Tibial artery (tissue), 4 donors: ENCODE data around the gene TMC5.
A peak's percentile ranks its signal among the peaks of the same experiment; 100 is the strongest.

Experiments
- DNase-seq, 2 donors: peaks; one replicate each; pipeline ENCODE4 v3.0.0-alpha.2; 2019
- H3K27ac ChIP-seq, 2 donors: fragments of 200-600 bp; sonication (generic) in 1 of 2; 1 replicate in 1 of 2; 2 replicates in 1 of 2; pipeline ENCODE4 v1.5.1; 2018 to 2019; ENCODE audit warnings: mild to moderate bottlenecking in 1 of 2
- H3K27me3 ChIP-seq, 2 donors: fragments of 200-600 bp; sonication (generic) in 1 of 2; one replicate each; pipeline versions ENCODE4 v1.5.1 to v1.6.0; 2016 to 2019
- H3K36me3 ChIP-seq, 3 donors: fragments of 200-600 bp; sonication (generic) in 2 of 3; one replicate each; pipeline ENCODE4 v1.5.1; 2016 to 2019; ENCODE audit warnings: mild to moderate bottlenecking in 2 of 3
- H3K4me1 ChIP-seq, 4 donors: fragments of 200-600 bp; sonication (generic) in 2 of 4; 1 replicate in 3 of 4; 2 replicates in 1 of 4; pipeline ENCODE4 v1.5.1; 2016 to 2019
- H3K4me3 ChIP-seq, 2 donors: fragments of 200-600 bp; sonication (generic) in 1 of 2; 1 replicate in 1 of 2; 2 replicates in 1 of 2; pipeline ENCODE4 v1.5.1; 2018 to 2019; ENCODE audit warnings: mild to moderate bottlenecking in 2 of 2
- H3K9me3 ChIP-seq, 3 donors: fragments of 200-600 bp; sonication (generic) in 1 of 3; one replicate each; pipeline ENCODE4 v1.5.1; 2016 to 2019
- intact Hi-C: fragments of 100-400 bp; cut with DNase I; formaldehyde crosslinking; loops from one replicate; pipeline ENCODE4 v1.15.0; 2023; ENCODE audit warnings: low total_unique reads
- TF ChIP-seq, protein P1 (sequence below), 2 experiments: fragments of 200-600 bp in 1 of 2; fragments of 450-650 bp in 1 of 2; IDR thresholded peaks; one replicate each; pipeline ENCODE4 v1.5.1; 2017 to 2019; ENCODE audit warnings: antibody characterized with exemption in 2 of 2, mild to moderate bottlenecking in 1 of 2, moderate library complexity in 1 of 2

The TMC5 gene

DNA sequence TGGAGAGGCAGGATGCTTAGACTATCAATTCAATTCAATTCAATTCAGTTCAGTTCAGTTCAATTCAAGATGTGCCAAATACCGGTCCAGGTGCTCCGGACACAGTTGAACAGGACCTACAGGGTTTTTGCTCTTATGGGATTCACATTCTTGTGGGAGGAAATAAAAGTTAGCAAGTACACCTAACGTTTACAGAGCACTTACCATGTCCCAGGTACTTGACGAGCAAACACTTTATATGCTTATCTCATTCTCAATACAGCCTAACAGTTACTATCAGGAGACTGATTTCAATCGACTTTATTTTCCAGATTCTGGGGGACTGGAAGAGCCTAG lies 104.7 kb downstream of the TMC5 start:
- Histone ChIP-seq H3K4me3 (peak overlapping the region; percentile 78 to 96), H3K27ac (peak overlapping the region; percentile 90 to 91), H3K9me3 (no peaks in the 10 kb centered on the region), H3K27me3 (no peaks in the 10 kb centered on the region), H3K4me1 (peaks cover 0 to 50% (median 28%) of the 10 kb centered on the region in 4 donors), H3K36me3 (no peaks in the 10 kb centered on the region)
- intact Hi-C loops, result no loop called here
- no peak for DNase-seq
- TF ChIP-seq, protein P1, sequence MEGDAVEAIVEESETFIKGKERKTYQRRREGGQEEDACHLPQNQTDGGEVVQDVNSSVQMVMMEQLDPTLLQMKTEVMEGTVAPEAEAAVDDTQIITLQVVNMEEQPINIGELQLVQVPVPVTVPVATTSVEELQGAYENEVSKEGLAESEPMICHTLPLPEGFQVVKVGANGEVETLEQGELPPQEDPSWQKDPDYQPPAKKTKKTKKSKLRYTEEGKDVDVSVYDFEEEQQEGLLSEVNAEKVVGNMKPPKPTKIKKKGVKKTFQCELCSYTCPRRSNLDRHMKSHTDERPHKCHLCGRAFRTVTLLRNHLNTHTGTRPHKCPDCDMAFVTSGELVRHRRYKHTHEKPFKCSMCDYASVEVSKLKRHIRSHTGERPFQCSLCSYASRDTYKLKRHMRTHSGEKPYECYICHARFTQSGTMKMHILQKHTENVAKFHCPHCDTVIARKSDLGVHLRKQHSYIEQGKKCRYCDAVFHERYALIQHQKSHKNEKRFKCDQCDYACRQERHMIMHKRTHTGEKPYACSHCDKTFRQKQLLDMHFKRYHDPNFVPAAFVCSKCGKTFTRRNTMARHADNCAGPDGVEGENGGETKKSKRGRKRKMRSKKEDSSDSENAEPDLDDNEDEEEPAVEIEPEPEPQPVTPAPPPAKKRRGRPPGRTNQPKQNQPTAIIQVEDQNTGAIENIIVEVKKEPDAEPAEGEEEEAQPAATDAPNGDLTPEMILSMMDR (IDR thresholded peaks at IDR 0.05), result no peak

DNA sequence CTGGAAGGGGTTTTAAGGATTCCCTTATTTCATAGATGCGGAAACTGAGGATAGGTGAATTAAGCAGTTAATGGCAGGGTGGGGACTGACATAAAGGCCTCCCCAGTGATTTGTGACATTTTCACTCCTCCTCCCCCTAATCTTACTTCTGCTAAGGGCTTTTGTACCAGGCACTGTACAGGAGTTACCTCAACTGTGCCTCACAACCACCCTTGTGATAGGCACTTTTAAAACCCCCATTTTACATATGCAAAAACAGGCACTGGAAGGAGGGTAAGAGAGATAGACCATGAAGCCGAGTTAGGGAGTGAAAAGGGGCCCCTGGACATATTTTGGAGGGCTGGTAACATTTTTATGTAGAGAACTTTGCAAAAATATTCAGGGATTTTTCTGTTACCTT lies 105.1 kb downstream of the TMC5 start:
- DNase-seq, result no peak
- intact Hi-C loops, result no loop called here

DNA sequence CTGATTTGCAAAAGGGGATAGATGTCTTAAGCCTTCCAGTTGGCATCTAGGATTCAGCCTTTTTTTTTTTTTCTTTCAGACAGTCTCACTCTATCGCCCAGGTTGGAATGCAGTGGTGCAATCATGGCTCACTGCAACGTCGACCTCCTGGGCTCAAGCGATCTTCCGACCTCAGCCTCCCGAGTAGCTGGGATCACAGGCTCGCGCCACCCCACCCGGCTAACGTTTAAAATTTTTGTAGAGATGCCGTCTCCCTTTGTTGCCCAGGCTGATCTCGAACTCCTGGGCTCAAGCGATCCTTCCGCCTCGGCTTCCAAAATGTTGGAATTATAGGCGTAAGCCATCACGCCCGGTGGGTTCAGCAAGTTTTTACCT lies 105.5 kb downstream of the TMC5 start:
- Histone ChIP-seq H3K36me3 (peaks cover 3 to 5% (median 5%) of the 10 kb centered on the region in 3 donors), H3K9me3 (no peaks in the 10 kb centered on the region), H3K4me3 (peak overlapping the region in 1 of 2 donors; percentile 96), H3K27me3 (no peaks in the 10 kb centered on the region), H3K27ac (no peak overlapping the region), H3K4me1 (peaks cover 0 to 50% (median 28%) of the 10 kb centered on the region in 4 donors)
- no peak for DNase-seq
- intact Hi-C loops, result no loop called here
- TF ChIP-seq, protein P1 (IDR thresholded peaks at IDR 0.05), result no peak

More for the DNA sequence above, 105.1 kb downstream of the TMC5 start:
- Histone ChIP-seq H3K4me3 (no peak overlapping the region), H3K27me3 (no peaks in the 10 kb centered on the region), H3K27ac (peak overlapping the region; percentile 90 to 91), H3K9me3 (no peaks in the 10 kb centered on the region), H3K4me1 (peaks cover 0 to 50% (median 28%) of the 10 kb centered on the region in 4 donors), H3K36me3 (peaks cover 0 to under 1% (median under 1%) of the 10 kb centered on the region in 3 donors)
- TF ChIP-seq, protein P1 (IDR thresholded peaks at IDR 0.05), result no peak

DNA sequence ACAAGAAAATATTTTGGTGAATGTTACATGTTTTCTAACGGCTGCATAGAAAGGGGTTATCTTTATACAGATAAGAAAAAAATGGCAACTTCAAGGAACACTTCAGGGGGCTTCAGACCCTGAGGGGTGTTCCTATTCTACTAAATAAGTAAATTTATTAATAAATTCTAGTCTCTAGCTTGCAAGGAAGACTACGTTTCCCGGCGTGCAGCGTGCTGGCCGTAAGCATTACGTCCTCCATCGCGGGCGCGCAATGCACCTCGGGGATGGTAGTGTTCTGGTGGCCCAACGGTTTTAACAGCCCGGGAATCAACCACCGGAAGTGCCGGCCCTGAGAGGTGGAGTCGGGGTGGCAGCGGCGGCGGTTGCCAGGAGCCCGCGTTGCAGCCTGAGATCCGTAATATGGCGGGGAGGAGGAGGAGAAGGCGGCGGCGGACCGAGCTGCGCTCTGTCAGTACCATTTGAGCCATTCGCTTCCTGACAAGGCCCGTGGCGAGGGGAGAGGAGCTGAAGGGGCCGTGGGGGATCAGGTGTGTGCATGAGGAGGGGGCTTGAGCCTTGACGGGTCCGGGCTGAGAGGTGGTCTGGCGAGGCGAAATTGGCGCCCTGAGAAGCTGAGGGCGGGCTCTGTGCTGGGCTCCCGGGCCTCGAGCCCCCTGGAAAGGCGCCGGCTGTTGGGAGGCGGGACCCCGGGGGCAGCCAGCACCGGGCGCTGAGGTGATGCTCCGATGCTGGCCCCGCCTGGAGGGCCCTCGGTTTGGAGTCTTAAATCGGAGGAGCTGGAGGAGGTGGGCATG lies 106.1 kb downstream of the TMC5 start, which contains the start of gene CCP110:
Gene CCP110, plus strand, starts transcription at position 384 of the 797 bp plus-strand sequence. CDS start 3,940 bp downstream, outside the sequence.
- Histone ChIP-seq H3K4me1 (peaks cover 0 to 44% (median 28%) of the 10 kb centered on the region in 4 donors), H3K27me3 (no peaks in the 10 kb centered on the region), H3K9me3 (no peaks in the 10 kb centered on the region), H3K27ac (peak within 1 kb of the TSS; percentile 74), H3K36me3 (peaks cover 9 to 11% (median 10%) of the 10 kb centered on the region in 3 donors), H3K4me3 (peak within 1 kb of the TSS; percentile 91 to 96)
- TF ChIP-seq, protein P1 (IDR thresholded peaks at IDR 0.05), result no peak
- DNase-seq, result peak; percentile 98
- intact Hi-C loops, result no loop called here

DNA sequence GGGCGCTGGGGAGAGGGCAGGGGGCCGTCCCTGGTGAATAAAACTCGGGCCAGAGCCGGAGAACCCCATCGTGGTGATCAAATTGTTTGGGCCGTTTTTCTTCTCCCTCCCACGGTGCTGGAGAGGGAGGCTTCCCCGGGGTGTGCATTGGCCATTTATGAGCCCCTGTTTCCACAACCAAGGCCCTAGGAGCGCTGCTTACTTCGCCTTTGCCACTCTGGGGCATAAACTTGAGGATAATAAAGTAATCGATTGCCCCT lies 106.6 kb downstream of the TMC5 start:
- H3K9me3 ChIP-seq, result no peaks in the 10 kb centered on the region
- DNase-seq, result no peak
- H3K36me3 ChIP-seq, result peaks cover 10 to 14% (median 11%) of the 10 kb centered on the region in 3 donors
- H3K4me1 ChIP-seq, result peaks cover 0 to 40% (median 26%) of the 10 kb centered on the region in 4 donors
- peak overlapping the region; percentile 74 for H3K27ac ChIP-seq
- intact Hi-C loops, result no loop called here
- H3K4me3 ChIP-seq, result peak overlapping the region; percentile 91 to 96
- TF ChIP-seq, protein P1 (IDR thresholded peaks at IDR 0.05), result no peak
- no peaks in the 10 kb centered on the region for H3K27me3 ChIP-seq
